Prostate gland (tissue), 2 donors: ENCODE results near the gene SUMF1.

Source experiments
- POLR2A ChIP-seq: fragments of 450-650 bp; IDR thresholded peaks from one replicate; pipeline ENCODE4 v1.6.1; 2016; ENCODE audit warnings: antibody characterized with exemption, mild to moderate bottlenecking
- TF ChIP-seq, protein P1 (sequence below), 4 experiments: fragments of 200-600 bp in 2 of 4; fragments of 450-650 bp in 2 of 4; sonication (generic) in 2 of 4; IDR thresholded peaks; 1 replicate in 3 of 4; 2 replicates in 1 of 4; pipeline ENCODE4 v1.5.1; 2016 to 2019; ENCODE audit warnings: antibody characterized with exemption in 4 of 4, mild to moderate bottlenecking in 2 of 4, moderate library complexity in 2 of 4

DNA sequence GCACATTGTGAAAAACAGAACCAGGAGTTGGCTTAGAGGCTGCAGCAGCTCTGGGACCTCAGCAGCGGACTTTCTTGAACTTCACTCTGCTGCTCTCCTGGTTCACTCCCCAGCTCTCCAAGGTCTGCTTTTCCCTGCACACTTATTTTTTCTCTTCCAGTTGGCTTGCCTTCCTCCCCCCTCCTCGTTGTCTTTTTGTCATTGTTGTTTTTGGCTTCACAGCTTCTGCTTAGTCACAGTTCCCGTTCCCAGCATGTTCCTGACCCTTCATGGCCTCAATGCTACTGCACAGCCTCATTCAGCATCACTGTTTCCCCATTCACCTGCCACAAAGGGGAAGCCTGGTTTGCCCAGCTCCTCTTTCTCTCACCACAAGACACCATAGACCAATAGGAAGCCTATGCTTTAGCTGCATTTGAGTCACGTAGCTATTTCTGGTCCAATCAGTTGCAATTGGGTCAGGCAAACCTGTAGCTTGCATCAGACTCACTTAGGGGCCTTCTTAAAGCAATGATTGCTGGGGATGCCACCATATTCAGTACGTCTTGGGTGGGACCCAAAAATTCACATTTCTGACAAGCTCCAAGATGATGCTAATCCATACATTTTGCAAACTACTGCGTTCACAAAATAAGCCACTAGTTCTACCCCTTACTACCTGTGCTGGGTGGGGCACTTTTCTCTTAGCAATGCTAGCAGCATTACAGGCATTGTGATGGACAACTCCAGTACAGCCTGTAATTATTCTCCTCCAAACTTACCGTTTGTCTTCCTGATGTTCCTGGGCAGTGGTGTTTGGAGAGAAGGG lies 7.8 kb upstream of the SUMF1 start:
- TF ChIP-seq POLR2A, result no peak
- TF ChIP-seq, protein P1, sequence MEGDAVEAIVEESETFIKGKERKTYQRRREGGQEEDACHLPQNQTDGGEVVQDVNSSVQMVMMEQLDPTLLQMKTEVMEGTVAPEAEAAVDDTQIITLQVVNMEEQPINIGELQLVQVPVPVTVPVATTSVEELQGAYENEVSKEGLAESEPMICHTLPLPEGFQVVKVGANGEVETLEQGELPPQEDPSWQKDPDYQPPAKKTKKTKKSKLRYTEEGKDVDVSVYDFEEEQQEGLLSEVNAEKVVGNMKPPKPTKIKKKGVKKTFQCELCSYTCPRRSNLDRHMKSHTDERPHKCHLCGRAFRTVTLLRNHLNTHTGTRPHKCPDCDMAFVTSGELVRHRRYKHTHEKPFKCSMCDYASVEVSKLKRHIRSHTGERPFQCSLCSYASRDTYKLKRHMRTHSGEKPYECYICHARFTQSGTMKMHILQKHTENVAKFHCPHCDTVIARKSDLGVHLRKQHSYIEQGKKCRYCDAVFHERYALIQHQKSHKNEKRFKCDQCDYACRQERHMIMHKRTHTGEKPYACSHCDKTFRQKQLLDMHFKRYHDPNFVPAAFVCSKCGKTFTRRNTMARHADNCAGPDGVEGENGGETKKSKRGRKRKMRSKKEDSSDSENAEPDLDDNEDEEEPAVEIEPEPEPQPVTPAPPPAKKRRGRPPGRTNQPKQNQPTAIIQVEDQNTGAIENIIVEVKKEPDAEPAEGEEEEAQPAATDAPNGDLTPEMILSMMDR (IDR thresholded peaks at IDR 0.05), result no peak
